Skeletal muscle tissue (tissue), 4 donors: ENCODE results near the gene VPS45. TPM values are rescaled to one million over a fixed set of nuclear protein-coding genes. Genes with fewer than 3 reads are reported as not detected.

Source experiments
- H3K27ac ChIP-seq: one replicate; pipeline ENCODE4 v1.7.0; 2013; ENCODE audit warnings: mild to moderate bottlenecking, low read depth, low read length, inconsistent platforms
- H3K27me3 ChIP-seq, 3 donors: one replicate each; pipeline ENCODE4 v1.7.0; 2013; ENCODE audit warnings: low read length in 3 of 3; ENCODE audit not compliant: control insufficient read depth in 3 of 3, insufficient read depth in 3 of 3
- H3K36me3 ChIP-seq, 3 donors: one replicate each; pipeline ENCODE4 v1.7.0; 2013; ENCODE audit warnings: low read length in 3 of 3; ENCODE audit not compliant: control insufficient read depth in 3 of 3, insufficient read depth in 3 of 3
- H3K4me1 ChIP-seq, 3 donors: one replicate each; pipeline ENCODE4 v1.7.0; 2013; ENCODE audit warnings: low read length in 3 of 3, mild to moderate bottlenecking in 3 of 3; ENCODE audit not compliant: control insufficient read depth in 3 of 3, insufficient read depth in 3 of 3
- H3K4me3 ChIP-seq, 3 donors: one replicate each; pipeline ENCODE4 v1.7.0; 2013; ENCODE audit warnings: low read length in 3 of 3
- H3K9ac ChIP-seq, 3 donors: one replicate each; pipeline ENCODE4 v1.7.0; 2013; ENCODE audit warnings: low read length in 3 of 3, mild to moderate bottlenecking in 3 of 3, moderate library complexity in 2 of 3, low read depth in 1 of 3
- H3K9me3 ChIP-seq, 3 donors: one replicate each; pipeline ENCODE4 v1.7.0; 2013; ENCODE audit warnings: low read length in 3 of 3; ENCODE audit not compliant: control insufficient read depth in 3 of 3
- total RNA-seq: library from RNA; depleted of rRNA; stranded (reverse); fragments of >200 nt; gene quantifications from one replicate; pipeline ENCODE4 v1.2.3, GENCODE V29; 2014
- donor health status: Osteomylitis.

Gene VPS45
- total RNA-seq, 1 donor from 2014 or later: 41.2 TPM

GRCh38 chr1:150192012-150192411, 124.4 kb downstream of the VPS45 start:
- Histone ChIP-seq H3K27ac (peak overlapping the region; percentile 59), H3K4me3 (peak overlapping the region in 1 of 3 donors; percentile 35), H3K36me3 (no peaks in the 10 kb centered on the region), H3K9me3 (no peaks in the 10 kb centered on the region), H3K27me3 (no peaks in the 10 kb centered on the region), H3K4me1 (peaks cover 3 to 5% (median 4%) of the 10 kb centered on the region in 3 donors), H3K9ac (peak overlapping the region; percentile 20 to 66 (median 50))

- Histone ChIP-seq H3K9me3 (no peaks in the 10 kb centered on the region), H3K27me3 (no peaks in the 10 kb centered on the region), H3K4me3 (no peak overlapping the region), H3K9ac (no peak overlapping the region), H3K27ac (no peak overlapping the region), H3K36me3 (no peaks in the 10 kb centered on the region), H3K4me1 (peaks cover 3 to 5% (median 4%) of the 10 kb centered on the region in 3 donors)
Measured at GRCh38 chr1:150194381-150195031, 126.9 kb downstream of the VPS45 start.

Other genes with a start within 250 kb of the VPS45 start
- 6.3 TPM for gene BOLA1, start 168.2 kb upstream of the VPS45 start, total RNA-seq
- 2.1 TPM for gene SV2A, start 149.9 kb upstream of the VPS45 start, total RNA-seq
- gene SF3B4, start 140.0 kb upstream of the VPS45 start, total RNA-seq: 8.4 TPM
- 6.8 TPM for gene MTMR11, start 130.9 kb upstream of the VPS45 start, total RNA-seq
- gene OTUD7B, start 57.0 kb upstream of the VPS45 start, total RNA-seq: 15.7 TPM
- 70.5 TPM for gene PLEKHO1, start 82.1 kb downstream of the VPS45 start, total RNA-seq
- gene ANP32E, start 168.3 kb downstream of the VPS45 start, total RNA-seq: 18.8 TPM
- gene CA14, start 190.0 kb downstream of the VPS45 start, total RNA-seq: 2.1 TPM
- 99.2 TPM for gene APH1A, start 201.2 kb downstream of the VPS45 start, total RNA-seq
- gene C1orf54, start 205.0 kb downstream of the VPS45 start, total RNA-seq: 54.8 TPM
- gene CIART, start 214.8 kb downstream of the VPS45 start, total RNA-seq: 2.1 TPM
- gene MRPS21, start 226.1 kb downstream of the VPS45 start, total RNA-seq: 37.6 TPM